Measurements from ENCODE around the gene PACSIN1.

PACSIN1 gene

DNA sequence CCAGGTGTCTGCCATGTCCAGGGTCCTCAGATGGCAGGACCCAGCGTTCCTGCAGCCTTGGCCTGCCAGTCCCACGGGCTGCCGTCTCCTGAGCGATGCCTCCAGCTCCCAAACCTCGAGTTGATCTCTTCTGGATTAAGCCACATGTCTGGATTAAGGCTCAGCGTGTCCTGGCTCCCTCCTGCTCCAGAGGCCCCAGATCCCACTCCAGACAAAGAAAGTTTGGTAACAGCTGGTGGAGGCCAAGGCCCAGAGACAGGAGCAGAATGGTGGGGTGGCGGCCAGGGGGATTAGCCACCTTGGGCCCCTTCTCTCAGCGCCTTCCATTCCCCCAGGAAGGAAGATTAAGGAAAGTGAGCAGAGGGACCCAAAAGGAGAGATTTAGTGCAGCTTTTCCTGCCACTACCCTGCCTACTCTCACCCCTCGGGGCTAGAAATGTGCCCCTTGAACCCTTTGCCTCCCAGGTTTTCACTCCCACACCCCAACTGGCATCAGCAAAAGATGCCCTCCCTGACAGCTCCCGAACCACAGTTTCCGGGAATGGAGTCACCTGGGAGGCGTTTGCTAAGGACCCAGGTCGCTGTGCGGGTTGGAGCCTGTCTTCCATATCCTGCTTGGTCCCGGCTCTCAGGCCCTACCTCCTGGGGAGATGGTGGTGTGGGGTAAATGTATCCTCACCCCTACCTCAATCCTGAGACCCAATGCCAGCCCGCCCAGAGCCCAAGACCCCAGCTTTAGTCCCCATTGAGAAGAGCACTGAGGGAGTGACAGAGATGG is 83.3 kb downstream of the PACSIN1 start:
- TF ChIP-seq, protein P1, sequence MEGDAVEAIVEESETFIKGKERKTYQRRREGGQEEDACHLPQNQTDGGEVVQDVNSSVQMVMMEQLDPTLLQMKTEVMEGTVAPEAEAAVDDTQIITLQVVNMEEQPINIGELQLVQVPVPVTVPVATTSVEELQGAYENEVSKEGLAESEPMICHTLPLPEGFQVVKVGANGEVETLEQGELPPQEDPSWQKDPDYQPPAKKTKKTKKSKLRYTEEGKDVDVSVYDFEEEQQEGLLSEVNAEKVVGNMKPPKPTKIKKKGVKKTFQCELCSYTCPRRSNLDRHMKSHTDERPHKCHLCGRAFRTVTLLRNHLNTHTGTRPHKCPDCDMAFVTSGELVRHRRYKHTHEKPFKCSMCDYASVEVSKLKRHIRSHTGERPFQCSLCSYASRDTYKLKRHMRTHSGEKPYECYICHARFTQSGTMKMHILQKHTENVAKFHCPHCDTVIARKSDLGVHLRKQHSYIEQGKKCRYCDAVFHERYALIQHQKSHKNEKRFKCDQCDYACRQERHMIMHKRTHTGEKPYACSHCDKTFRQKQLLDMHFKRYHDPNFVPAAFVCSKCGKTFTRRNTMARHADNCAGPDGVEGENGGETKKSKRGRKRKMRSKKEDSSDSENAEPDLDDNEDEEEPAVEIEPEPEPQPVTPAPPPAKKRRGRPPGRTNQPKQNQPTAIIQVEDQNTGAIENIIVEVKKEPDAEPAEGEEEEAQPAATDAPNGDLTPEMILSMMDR (IDR thresholded peaks at IDR 0.05; ENCODE audit: extremely low read depth, missing control alignments), result no peak
- DNase-seq (ENCODE audit: low spot score), result no peak

DNA sequence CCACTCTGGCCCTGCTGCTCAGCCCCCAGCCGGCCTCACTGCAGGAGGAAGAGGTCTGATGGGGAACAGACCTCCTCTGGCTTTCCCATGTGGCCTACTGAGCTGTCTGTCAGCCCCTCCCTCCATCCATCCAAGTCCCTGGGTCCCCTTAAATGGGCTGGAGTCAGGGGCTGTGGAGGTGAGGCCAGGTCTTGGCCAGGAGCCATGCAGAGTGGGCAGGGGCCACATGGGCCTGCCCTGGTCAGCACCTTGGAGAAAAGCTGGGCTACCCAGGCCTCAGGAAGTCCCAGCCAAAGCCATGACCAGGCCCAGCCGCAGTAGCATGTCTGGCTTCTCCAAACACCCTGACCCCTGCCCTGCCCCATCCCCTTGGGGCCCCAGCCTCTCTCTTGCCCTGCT is 83.9 kb downstream of the PACSIN1 start:
- TF ChIP-seq, protein P1 (IDR thresholded peaks at IDR 0.05; ENCODE audit: extremely low read depth, missing control alignments), result no peak
- DNase-seq (ENCODE audit: low spot score), result no peak

DNA sequence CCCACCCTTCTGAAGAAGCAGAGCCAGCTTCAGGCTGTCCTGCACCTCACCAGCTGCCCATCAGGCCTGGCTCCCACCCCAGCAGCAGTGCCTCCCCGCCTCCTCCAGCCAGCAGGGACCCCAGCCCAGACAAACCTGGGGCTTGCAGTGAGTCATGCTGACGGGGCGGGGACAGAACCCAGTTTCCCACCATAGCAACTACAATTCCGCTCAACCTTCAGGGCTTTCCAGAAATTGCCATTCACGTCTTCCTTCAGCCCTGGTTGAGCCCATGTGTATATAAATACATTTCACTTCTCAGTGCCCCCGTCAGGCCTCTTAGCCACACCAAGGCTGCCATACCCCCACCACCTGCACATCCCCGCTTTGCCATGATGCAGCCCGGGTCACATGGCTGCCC is 85.8 kb downstream of the PACSIN1 start:
- TF ChIP-seq, protein P1 (IDR thresholded peaks at IDR 0.05; ENCODE audit: extremely low read depth, missing control alignments), result no peak
- no peak for DNase-seq (ENCODE audit: low spot score)

DNA sequence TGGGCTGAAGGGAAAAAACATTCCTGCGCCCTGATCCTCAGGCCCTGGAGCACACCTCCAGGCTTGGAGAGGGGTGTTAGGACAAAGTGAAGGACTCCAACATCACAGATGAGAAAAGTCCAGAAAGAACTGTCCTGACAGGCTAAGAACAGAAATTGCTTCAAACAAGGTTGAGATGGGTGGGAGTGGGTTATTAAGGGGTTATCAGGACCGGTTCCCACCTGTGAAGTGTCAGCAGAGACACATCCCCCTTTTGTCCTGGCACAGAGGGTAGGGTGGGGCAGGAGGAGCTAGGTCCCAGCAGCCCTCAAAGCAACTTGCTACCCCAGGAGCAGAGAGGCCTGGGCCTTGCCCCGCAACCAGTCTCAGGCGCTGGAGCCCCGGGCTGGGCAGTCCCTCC is 86.7 kb downstream of the PACSIN1 start:
- TF ChIP-seq, protein P1 (IDR thresholded peaks at IDR 0.05; ENCODE audit: extremely low read depth, missing control alignments), result no peak
- DNase-seq (ENCODE audit: low spot score), result no peak

DNA sequence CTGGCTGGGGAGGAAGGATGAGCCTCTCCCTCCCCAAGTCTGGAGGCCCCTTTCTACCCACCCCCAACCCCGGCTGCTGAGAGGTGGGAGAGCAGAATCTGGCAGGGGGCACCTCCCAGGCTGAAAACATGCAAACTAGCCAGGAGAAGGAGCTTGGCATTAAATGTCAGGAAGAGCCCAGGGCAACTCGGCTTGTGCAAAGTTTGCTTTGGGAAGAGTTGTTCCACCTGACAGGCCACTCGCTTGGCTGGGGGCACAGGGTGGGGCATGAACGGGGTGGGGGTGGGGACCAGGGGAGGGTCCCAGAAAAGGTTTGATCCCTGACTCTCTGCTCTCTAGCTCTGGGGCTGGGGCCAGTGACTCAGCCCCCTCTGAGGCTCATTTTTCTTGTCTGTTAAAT is 87.3 kb downstream of the PACSIN1 start:
- TF ChIP-seq, protein P1 (IDR thresholded peaks at IDR 0.05; ENCODE audit: extremely low read depth, missing control alignments), result no peak
- no peak for DNase-seq (ENCODE audit: low spot score)

DNA sequence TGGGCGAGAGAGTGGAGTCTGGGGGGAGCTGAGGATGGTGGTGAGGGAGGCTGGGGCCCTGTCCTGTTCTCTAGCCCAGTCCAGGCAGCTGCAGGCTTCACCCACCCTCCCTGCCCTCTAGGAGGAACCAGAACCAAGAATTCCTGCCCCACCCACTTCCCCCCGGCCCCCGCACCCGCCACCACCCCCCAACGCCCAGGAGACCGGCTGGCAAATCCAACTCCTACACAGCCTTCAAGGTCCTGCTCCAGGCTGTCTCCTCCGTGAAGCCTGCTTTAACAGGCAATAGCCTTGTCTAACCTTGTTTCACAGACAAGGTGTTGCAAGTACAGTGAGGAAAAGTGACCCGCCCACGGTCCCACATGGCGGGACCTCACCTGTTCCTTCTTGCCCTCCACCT is 87.9 kb downstream of the PACSIN1 start:
- no peak for DNase-seq (ENCODE audit: low spot score)
- TF ChIP-seq, protein P1 (IDR thresholded peaks at IDR 0.05; ENCODE audit: extremely low read depth, missing control alignments), result no peak

DNA sequence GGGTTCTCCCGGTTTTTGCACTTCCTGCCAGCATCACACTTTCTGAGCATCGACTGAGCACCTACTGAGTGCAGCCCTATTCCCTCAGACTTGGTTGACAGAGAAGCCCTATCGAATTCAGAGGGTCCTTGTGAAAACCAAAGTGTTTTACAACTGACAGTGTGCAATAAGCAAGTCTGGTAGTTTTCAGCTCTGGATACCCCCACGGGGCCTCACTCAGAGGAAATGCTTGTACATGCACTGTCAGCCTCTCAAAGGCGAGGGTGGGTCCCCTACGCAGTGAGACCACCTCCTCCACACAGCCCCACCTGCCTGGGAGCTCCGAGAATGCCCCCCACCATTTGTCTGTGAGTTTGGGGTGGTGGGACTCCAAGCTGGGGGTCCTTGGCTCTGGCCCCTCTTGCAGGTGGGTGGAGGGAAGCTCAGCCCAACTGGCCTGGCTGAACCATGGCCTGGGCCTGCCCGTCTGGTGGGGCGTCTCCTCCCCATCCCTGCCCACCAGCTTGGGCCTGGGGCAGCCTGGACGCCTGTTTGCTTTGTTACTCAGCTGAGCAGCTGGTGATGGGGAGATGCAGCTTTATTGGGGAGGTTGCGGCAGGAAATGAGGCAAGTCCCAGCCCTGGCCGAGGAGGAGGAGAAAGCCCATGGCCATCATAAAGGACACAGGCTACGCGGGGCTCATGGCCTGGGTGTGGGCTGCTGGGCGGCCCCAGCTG is 88.6 kb downstream of the PACSIN1 start:
- DNase-seq (ENCODE audit: low spot score), result no peak
- TF ChIP-seq, protein P1 (IDR thresholded peaks at IDR 0.05; ENCODE audit: extremely low read depth, missing control alignments), result no peak

All from GM20000 (cell line).